ENCODE measurements around the gene ZNF281.
"Not testable (repeated sequence)": the region's sequence is repeated elsewhere in the genome, so short reads cannot be mapped to it uniquely, and the experiment has no call there.

The ZNF281 gene

DNA sequence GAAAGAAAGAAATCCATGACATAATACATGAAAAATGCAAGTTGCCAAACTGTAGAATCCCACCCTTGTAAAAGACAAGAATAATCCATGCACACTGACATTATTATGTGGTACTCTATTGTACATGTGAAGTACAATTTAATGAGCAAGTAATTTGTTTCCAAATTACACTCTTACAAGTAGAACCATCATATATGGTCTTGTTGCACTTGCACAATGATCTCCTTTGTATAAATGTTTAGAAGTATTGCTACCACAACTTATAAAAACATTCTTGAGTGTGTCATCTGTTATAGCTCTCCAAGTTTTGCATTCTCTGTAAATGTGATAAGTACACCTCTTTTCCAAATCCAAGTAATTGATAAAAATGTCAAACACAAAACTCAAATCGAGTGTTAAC is 29.1 kb upstream of the ZNF281 start:
- no peak for DNase-seq
- H3K36me3 ChIP-seq (replicated peaks; ENCODE audit: insufficient read depth, low read length): no peaks in the 10 kb centered on the region
- no peaks in the 10 kb centered on the region for H3K79me2 ChIP-seq (ENCODE audit: low read length)
- no peak overlapping the region for H3K27ac ChIP-seq (ENCODE audit: low read length)
- H3K27me3 ChIP-seq (replicated peaks; ENCODE audit: insufficient read depth, low read length): no peaks in the 10 kb centered on the region
- no peak for TF ChIP-seq EZH2phosphoT487 (IDR thresholded peaks at IDR 0.05; ENCODE audit: low read length)
- no peaks in the 10 kb centered on the region for H3K9me3 ChIP-seq (replicated peaks; ENCODE audit: insufficient read depth, low read length)
- peaks cover 17% of the 10 kb centered on the region for H3K4me1 ChIP-seq (ENCODE audit: low read length)
- no peak overlapping the region for H2AFZ ChIP-seq (ENCODE audit: low read length)
- no peaks in the 10 kb centered on the region for H3F3A ChIP-seq (ENCODE audit: insufficient read depth, low read length)
- no peaks in the 10 kb centered on the region for H4K20me1 ChIP-seq (ENCODE audit: insufficient read depth, low read length)
- H3K9me2 ChIP-seq (replicated peaks; ENCODE audit: insufficient read depth, low read length): no peaks in the 10 kb centered on the region
- no peak overlapping the region for H3K9ac ChIP-seq (ENCODE audit: low read length)
- no peak overlapping the region for H3K4me3 ChIP-seq (ENCODE audit: low read length)
- no peak overlapping the region for H3K4me2 ChIP-seq (ENCODE audit: low read depth, low read length)

DNA sequence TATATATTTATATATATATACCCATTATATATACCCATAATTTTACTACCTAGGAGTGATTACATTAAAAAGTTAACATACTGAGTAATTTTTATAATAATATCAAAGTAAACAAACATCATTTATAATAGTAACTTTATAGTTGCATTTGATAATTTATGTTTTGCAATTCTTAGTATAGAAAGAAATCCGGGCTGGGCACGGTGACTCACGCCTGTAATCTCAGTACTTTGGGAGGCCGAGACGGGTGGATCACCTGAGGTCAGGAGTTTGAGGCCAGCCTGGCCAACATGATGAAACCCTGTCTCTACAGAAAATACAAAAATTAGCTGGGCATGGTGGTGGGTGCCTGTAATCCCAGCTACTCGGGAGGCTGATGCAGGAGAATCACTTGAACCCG is 28.6 kb upstream of the ZNF281 start:
- peaks cover 17% of the 10 kb centered on the region for H3K4me1 ChIP-seq (ENCODE audit: low read length)
- not testable (repeated sequence) for H3K9me2 ChIP-seq (replicated peaks; ENCODE audit: insufficient read depth, low read length); H4K20me1 ChIP-seq (ENCODE audit: insufficient read depth, low read length); H3K27me3 ChIP-seq (replicated peaks; ENCODE audit: insufficient read depth, low read length); H3K36me3 ChIP-seq (replicated peaks; ENCODE audit: insufficient read depth, low read length); H2AFZ ChIP-seq (ENCODE audit: low read length); H3K9me3 ChIP-seq (replicated peaks; ENCODE audit: insufficient read depth, low read length); H3F3A ChIP-seq (ENCODE audit: insufficient read depth, low read length); H3K9ac ChIP-seq (ENCODE audit: low read length); H3K4me2 ChIP-seq (ENCODE audit: low read depth, low read length); H3K27ac ChIP-seq (ENCODE audit: low read length); H3K79me2 ChIP-seq (ENCODE audit: low read length); H3K4me3 ChIP-seq (ENCODE audit: low read length); DNase-seq

DNA sequence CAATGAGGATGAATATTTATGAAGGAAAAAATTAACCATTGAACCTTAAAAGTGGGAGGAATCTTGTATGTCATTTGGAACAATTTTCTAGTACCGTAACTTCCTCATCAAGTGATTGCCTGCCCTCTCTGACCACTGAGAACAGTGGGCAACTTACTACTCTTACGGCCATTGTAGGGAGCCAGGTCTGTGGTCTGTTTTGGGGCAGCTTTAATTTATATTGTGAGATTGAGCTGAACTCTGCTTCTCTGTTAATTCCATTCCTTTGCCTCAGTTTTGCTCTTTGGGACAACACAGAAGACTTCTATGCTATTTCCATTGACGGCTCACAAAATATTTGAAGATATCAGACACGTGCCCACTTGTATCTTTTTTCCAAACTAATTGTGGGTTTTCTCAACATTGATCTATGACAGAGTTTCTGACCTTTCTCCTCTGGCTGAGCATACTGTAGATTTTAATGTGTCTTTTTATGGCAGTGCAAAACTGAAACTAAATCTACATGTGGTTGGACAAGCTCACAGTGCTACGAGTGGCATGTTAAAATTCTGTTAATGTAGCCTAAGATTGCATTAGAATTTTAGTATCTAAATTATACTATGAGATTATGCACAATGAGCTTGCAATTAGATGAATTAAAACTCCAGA is 27.8 kb upstream of the ZNF281 start:
- Histone ChIP-seq H3K27me3 (replicated peaks; ENCODE audit: insufficient read depth, low read length) (no peaks in the 10 kb centered on the region), H3K9me3 (replicated peaks; ENCODE audit: insufficient read depth, low read length) (no peaks in the 10 kb centered on the region), H3F3A (ENCODE audit: insufficient read depth, low read length) (no peaks in the 10 kb centered on the region), H3K4me2 (ENCODE audit: low read depth, low read length) (peak overlapping the region; percentile 77), H3K9me2 (replicated peaks; ENCODE audit: insufficient read depth, low read length) (no peaks in the 10 kb centered on the region), H3K79me2 (ENCODE audit: low read length) (no peaks in the 10 kb centered on the region), H3K36me3 (replicated peaks; ENCODE audit: insufficient read depth, low read length) (no peaks in the 10 kb centered on the region), H2AFZ (ENCODE audit: low read length) (peak overlapping the region; percentile 63), H3K27ac (ENCODE audit: low read length) (peak overlapping the region; percentile 20; the same call in 1 of the 2 replicates), H3K9ac (ENCODE audit: low read length) (peak overlapping the region; percentile 10; the same call in 1 of the 2 replicates), H4K20me1 (ENCODE audit: insufficient read depth, low read length) (no peaks in the 10 kb centered on the region), H3K4me3 (ENCODE audit: low read length) (peak overlapping the region; percentile 32), H3K4me1 (ENCODE audit: low read length) (peaks cover 17% of the 10 kb centered on the region)
- peak; percentile 74 for DNase-seq
- TF ChIP-seq EZH2phosphoT487 (IDR thresholded peaks at IDR 0.05; ENCODE audit: low read length): no peak
- TF ChIP-seq EZH2 (optimal IDR thresholded peaks at IDR 0.05; ENCODE audit: low read depth, low read length): no peak
- TF ChIP-seq, protein P1, sequence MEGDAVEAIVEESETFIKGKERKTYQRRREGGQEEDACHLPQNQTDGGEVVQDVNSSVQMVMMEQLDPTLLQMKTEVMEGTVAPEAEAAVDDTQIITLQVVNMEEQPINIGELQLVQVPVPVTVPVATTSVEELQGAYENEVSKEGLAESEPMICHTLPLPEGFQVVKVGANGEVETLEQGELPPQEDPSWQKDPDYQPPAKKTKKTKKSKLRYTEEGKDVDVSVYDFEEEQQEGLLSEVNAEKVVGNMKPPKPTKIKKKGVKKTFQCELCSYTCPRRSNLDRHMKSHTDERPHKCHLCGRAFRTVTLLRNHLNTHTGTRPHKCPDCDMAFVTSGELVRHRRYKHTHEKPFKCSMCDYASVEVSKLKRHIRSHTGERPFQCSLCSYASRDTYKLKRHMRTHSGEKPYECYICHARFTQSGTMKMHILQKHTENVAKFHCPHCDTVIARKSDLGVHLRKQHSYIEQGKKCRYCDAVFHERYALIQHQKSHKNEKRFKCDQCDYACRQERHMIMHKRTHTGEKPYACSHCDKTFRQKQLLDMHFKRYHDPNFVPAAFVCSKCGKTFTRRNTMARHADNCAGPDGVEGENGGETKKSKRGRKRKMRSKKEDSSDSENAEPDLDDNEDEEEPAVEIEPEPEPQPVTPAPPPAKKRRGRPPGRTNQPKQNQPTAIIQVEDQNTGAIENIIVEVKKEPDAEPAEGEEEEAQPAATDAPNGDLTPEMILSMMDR (IDR thresholded peaks at IDR 0.05; ENCODE audit: low read length): no peak

DNA sequence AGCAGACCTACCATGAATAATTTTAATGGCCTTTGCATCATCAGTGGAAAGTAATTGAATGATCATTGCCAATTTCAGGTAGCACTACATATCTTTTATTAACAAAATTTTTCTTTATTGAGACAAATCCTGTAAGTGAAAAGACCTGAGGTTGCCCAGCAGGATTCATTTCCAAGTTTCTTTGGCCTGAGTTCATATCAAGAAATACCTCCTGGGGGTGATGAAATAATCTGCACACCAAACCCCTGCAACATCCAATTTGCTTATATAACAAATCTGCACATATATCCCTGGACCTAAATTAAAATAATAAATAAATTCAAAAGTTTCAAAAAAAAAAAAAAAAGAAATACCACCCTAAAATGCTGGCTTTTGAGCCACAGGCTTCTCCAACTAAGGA is 27.3 kb upstream of the ZNF281 start:
- no peak overlapping the region for H2AFZ ChIP-seq (ENCODE audit: low read length)
- H3K4me1 ChIP-seq (ENCODE audit: low read length): peaks cover 17% of the 10 kb centered on the region
- no peak overlapping the region for H3K9ac ChIP-seq (ENCODE audit: low read length)
- no peak overlapping the region for H3K27ac ChIP-seq (ENCODE audit: low read length)
- H3K9me2 ChIP-seq (replicated peaks; ENCODE audit: insufficient read depth, low read length): no peaks in the 10 kb centered on the region
- no peaks in the 10 kb centered on the region for H3K9me3 ChIP-seq (replicated peaks; ENCODE audit: insufficient read depth, low read length)
- no peak overlapping the region; the same call in 1 of the 2 replicates for H3K4me2 ChIP-seq (ENCODE audit: low read depth, low read length)
- no peak for DNase-seq
- H3K27me3 ChIP-seq (replicated peaks; ENCODE audit: insufficient read depth, low read length): no peaks in the 10 kb centered on the region
- H3K79me2 ChIP-seq (ENCODE audit: low read length): no peaks in the 10 kb centered on the region
- TF ChIP-seq, protein P1 (IDR thresholded peaks at IDR 0.05; ENCODE audit: low read length): no peak
- TF ChIP-seq EZH2 (optimal IDR thresholded peaks at IDR 0.05; ENCODE audit: low read depth, low read length) (no peak), EZH2phosphoT487 (IDR thresholded peaks at IDR 0.05; ENCODE audit: low read length) (no peak)
- no peaks in the 10 kb centered on the region for H3K36me3 ChIP-seq (replicated peaks; ENCODE audit: insufficient read depth, low read length)
- no peaks in the 10 kb centered on the region for H3F3A ChIP-seq (ENCODE audit: insufficient read depth, low read length)
- no peaks in the 10 kb centered on the region for H4K20me1 ChIP-seq (ENCODE audit: insufficient read depth, low read length)
- H3K4me3 ChIP-seq (ENCODE audit: low read length): no peak overlapping the region

Data from MM.1S (cell line).